ENCODE results near the gene CDK15.

DNA sequence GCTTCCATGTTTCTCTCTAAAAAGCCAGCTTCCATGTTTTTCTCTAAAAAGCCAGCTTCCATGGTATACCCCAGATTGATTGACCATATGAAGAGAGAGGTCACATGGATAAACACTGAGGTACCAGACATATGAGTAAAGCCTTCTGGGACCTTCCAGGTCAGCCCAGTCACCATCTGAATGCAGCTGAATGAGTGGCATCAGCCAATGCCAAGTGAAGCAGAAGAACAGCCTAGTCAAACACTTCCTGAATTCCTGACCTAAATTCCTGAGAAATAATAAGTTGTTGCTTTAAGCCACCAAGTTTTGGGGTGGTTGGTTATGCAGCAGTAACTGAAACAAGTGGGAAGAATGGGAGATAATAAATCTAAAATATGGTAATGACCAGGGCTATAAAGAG is 19.9 kb upstream of the CDK15 start:
- TF ChIP-seq, protein P1, sequence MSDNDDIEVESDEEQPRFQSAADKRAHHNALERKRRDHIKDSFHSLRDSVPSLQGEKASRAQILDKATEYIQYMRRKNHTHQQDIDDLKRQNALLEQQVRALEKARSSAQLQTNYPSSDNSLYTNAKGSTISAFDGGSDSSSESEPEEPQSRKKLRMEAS (CRISPR knock-in tag; IDR thresholded peaks at IDR 0.05), result no peak
- TF ChIP-seq, protein P2, sequence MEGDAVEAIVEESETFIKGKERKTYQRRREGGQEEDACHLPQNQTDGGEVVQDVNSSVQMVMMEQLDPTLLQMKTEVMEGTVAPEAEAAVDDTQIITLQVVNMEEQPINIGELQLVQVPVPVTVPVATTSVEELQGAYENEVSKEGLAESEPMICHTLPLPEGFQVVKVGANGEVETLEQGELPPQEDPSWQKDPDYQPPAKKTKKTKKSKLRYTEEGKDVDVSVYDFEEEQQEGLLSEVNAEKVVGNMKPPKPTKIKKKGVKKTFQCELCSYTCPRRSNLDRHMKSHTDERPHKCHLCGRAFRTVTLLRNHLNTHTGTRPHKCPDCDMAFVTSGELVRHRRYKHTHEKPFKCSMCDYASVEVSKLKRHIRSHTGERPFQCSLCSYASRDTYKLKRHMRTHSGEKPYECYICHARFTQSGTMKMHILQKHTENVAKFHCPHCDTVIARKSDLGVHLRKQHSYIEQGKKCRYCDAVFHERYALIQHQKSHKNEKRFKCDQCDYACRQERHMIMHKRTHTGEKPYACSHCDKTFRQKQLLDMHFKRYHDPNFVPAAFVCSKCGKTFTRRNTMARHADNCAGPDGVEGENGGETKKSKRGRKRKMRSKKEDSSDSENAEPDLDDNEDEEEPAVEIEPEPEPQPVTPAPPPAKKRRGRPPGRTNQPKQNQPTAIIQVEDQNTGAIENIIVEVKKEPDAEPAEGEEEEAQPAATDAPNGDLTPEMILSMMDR (IDR thresholded peaks at IDR 0.05), result no peak
- TF ChIP-seq TEAD4 (CRISPR knock-in tag; IDR thresholded peaks at IDR 0.05) (no peak), SP1 (CRISPR knock-in tag; conservative IDR thresholded peaks at IDR 0.05) (no peak), ESRRA (CRISPR knock-in tag; IDR thresholded peaks at IDR 0.05; ENCODE audit: borderline replicate concordance) (no peak), ZNF263 (CRISPR knock-in tag; IDR thresholded peaks at IDR 0.05; ENCODE audit: low read depth) (no peak)
- TF ChIP-seq, protein P3, sequence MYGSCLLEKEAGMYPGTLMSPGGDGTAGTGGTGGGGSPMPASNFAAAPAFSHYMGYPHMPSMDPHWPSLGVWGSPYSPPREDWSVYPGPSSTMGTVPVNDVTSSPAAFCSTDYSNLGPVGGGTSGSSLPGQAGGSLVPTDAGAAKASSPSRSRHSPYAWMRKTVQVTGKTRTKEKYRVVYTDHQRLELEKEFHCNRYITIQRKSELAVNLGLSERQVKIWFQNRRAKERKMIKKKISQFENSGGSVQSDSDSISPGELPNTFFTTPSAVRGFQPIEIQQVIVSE (CRISPR knock-in tag; IDR thresholded peaks at IDR 0.05; ENCODE audit: borderline replicate concordance), result no peak
- TF ChIP-seq, protein P4, sequence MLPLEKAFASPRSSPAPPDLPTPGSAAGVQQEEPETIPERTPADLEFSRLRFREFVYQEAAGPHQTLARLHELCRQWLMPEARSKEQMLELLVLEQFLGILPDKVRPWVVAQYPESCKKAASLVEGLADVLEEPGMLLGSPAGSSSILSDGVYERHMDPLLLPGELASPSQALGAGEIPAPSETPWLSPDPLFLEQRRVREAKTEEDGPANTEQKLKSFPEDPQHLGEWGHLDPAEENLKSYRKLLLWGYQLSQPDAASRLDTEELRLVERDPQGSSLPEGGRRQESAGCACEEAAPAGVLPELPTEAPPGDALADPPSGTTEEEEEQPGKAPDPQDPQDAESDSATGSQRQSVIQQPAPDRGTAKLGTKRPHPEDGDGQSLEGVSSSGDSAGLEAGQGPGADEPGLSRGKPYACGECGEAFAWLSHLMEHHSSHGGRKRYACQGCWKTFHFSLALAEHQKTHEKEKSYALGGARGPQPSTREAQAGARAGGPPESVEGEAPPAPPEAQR (CRISPR knock-in tag; IDR thresholded peaks at IDR 0.05), result no peak

Measured in WTC11 (cell line).